ENCODE measurements around the gene SSR2. TPM values are rescaled to one million over a fixed set of nuclear protein-coding genes. Genes with fewer than 3 reads are reported as not detected.

SSR2 gene
- total RNA-seq, 2 donors from 2014 or later: 240 to 299 TPM

DNA sequence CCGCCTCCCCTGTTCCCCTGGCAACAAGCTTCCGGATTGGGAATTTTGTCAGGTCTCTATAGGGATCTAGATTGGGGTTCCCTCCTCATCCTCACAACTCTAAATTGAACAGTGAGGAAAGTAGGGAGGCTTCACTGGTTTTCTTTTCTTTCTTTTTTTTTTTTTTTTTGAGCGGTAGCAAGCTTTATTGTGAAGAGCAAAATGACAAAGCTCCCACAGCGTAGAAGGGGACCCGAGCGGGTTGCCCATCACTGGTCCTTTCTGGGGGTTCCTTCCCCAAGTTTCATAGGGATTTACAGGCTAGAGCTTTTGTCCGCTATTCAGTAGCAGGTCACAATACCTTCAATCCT lies 52.7 kb downstream of the SSR2 start:
- peak overlapping the region; percentile 95 to 96 for H3K27ac Mint-ChIP-seq
- no peak for ATAC-seq
- H3K4me1 Mint-ChIP-seq (ENCODE audit: low read depth in 2 of 2): peaks cover 62 to 69% of the 10 kb centered on the region in 2 donors
- H3K36me3 Mint-ChIP-seq: peaks cover 8% of the 10 kb centered on the region
- H3K9me3 Mint-ChIP-seq: no peaks in the 10 kb centered on the region
- H3K4me3 Mint-ChIP-seq: peak overlapping the region; percentile 73
- no peak for DNase-seq (ENCODE audit: low spot score)
- no peaks in the 10 kb centered on the region for H3K27me3 Mint-ChIP-seq

DNA sequence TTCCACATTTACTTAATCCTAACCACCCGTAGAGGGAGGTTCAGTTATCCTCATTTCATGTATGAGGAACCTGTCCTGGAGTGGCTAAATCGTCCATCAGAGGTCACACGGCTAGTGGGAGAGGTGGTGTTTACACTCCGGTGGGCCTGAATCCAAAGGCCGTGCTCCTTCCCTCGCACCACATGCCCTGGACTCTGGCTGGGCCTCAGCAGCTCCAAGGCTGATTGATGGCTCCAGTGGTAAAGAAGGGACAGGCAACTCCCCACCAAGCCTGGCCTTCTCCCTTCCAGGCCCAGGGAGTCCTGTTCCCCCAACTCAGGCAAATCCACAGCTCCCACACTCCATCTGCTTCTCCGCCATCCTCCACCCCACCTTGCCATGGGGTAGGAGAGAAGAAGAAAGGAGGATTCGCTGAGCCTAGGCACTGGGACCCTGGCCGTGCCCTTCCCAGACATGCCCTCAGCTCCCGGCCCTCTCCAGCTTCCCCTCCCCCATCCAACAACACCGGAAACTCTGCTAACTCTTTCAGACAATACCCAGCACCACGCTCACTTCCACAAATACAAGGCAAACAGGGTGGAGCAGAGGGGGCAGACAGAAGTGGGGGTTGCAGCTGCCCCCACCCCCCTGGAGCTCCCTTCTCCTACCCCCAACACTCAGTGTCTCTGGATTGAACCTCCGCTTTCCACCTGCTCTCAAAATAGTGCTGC lies 53.3 kb downstream of the SSR2 start:
- Mint-ChIP-seq H3K36me3 (peaks cover 5% of the 10 kb centered on the region), H3K4me3 (peak overlapping the region; percentile 73), H3K27me3 (no peaks in the 10 kb centered on the region), H3K27ac (peak overlapping the region; percentile 95 to 96), H3K9me3 (no peaks in the 10 kb centered on the region), H3K4me1 (ENCODE audit: low read depth in 2 of 2) (peaks cover 61 to 64% of the 10 kb centered on the region in 2 donors)
- DNase-seq (ENCODE audit: low spot score): no peak
- ATAC-seq: no peak

DNA sequence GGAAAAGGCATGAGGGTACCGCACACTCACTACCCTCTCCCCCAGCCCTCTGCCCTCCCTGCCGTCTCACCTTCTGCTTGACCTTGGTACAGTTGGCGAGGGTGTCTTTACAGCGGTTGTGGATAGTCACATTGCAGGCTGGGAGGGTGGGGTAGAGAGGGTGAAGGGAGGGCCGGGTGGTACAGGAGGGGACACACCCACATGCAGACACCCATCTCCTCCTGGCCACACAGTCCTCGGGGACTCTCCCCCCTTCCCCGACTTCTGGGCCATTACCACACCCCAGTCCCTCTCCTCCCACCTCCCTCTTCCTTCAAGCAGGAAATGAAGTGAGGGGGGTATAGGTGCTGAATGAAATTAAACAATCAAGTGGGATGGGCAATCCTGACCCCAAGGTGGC lies 54.0 kb downstream of the SSR2 start:
- Mint-ChIP-seq H3K27me3 (no peaks in the 10 kb centered on the region), H3K4me3 (peak overlapping the region; percentile 73), H3K27ac (peak overlapping the region; percentile 95 to 96), H3K9me3 (no peaks in the 10 kb centered on the region), H3K4me1 (ENCODE audit: low read depth in 2 of 2) (peaks cover 59 to 62% of the 10 kb centered on the region in 2 donors), H3K36me3 (peaks cover 5% of the 10 kb centered on the region)
- no peak for ATAC-seq
- no peak for DNase-seq (ENCODE audit: low spot score)

DNA sequence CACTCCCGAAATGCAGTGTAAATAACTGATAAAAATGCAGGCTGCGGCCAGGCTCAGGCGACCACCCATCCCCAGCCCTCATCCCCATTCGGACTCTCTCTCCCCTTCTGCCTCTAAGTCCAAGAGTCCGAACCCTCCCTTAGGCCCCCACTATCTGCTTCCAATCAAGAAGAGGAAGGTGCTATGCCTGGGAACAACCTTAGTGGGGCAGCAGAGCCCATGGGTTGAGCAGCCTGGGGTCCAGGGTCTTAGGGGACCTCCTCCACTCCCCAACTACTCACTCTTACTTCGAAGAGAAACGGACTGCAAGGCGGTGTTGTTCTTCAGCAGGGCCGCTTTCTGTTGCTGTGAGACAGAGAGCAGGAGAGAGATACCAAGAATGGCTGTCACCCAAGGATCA lies 54.6 kb downstream of the SSR2 start:
- DNase-seq (ENCODE audit: low spot score): no peak
- no peaks in the 10 kb centered on the region for H3K27me3 Mint-ChIP-seq
- ATAC-seq: no peak
- H3K4me1 Mint-ChIP-seq (ENCODE audit: low read depth in 2 of 2): peaks cover 54 to 60% of the 10 kb centered on the region in 2 donors
- H3K27ac Mint-ChIP-seq: peak overlapping the region; percentile 95 to 96
- H3K4me3 Mint-ChIP-seq: peak overlapping the region; percentile 27
- H3K36me3 Mint-ChIP-seq: peaks cover 5% of the 10 kb centered on the region
- H3K9me3 Mint-ChIP-seq: no peaks in the 10 kb centered on the region

DNA sequence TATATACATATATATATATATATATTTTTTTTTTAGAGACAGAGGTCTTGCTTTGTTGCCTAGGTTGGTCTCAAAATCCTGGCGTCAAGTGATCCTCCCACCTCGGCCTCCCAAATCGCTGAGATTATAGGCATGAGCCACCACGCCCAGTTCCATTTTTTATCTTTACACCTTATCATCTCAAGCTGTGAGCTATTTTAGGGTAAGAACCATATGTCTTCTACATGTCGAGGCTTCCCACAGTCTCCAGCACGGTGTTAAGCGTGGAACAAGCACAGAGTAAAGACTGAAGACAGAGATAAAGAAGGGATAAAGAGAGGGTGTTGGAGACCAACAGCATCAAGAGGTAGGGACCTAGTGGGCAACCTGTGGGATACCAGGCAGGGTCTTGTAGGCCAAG lies 56.6 kb downstream of the SSR2 start:
- no peak overlapping the region for H3K4me3 Mint-ChIP-seq
- H3K27ac Mint-ChIP-seq: peak overlapping the region; percentile 34 to 67
- DNase-seq (ENCODE audit: low spot score) (no peak), ATAC-seq (no peak)
- H3K27me3 Mint-ChIP-seq: no peaks in the 10 kb centered on the region
- no peaks in the 10 kb centered on the region for H3K36me3 Mint-ChIP-seq
- no peaks in the 10 kb centered on the region for H3K9me3 Mint-ChIP-seq
- peaks cover 34 to 46% of the 10 kb centered on the region in 2 donors for H3K4me1 Mint-ChIP-seq (ENCODE audit: low read depth in 2 of 2)

DNA sequence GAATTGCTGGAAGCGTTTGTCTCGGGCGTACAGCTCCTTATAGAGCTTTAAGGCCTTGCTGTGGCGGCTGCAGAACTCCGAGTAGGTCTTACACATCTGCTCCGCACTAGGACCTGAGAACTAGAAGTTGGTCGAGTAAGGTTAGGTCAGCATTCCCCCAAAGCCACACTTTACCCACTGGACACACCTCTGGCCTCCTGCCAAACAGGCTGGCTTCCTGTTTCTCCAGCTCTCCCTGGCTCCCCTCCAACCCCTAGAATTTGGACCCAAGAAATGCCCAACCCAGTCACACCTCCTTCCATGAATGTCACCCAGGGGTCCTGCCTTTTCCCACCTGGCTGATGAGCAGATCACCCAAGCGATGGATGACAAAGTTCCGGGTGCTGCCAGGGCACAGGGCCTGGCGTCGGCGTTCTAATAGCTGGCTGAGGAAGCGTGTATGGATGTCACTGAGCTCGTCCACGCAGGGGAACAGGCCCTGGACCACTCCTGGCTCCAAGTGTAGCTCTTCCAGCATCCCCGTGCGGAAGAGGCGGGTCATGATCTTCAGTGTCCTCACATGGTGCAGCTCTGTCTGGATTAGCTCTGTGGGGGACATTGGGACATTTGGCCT lies 58.0 kb downstream of the SSR2 start:
- H3K27ac Mint-ChIP-seq: peak overlapping the region; percentile 79 to 91
- DNase-seq (ENCODE audit: low spot score): no peak
- H3K4me3 Mint-ChIP-seq: no peak overlapping the region
- peaks cover 20 to 31% of the 10 kb centered on the region in 2 donors for H3K4me1 Mint-ChIP-seq (ENCODE audit: low read depth in 2 of 2)
- no peaks in the 10 kb centered on the region for H3K36me3 Mint-ChIP-seq
- no peaks in the 10 kb centered on the region for H3K27me3 Mint-ChIP-seq
- no peaks in the 10 kb centered on the region for H3K9me3 Mint-ChIP-seq
- no peak for ATAC-seq

DNA sequence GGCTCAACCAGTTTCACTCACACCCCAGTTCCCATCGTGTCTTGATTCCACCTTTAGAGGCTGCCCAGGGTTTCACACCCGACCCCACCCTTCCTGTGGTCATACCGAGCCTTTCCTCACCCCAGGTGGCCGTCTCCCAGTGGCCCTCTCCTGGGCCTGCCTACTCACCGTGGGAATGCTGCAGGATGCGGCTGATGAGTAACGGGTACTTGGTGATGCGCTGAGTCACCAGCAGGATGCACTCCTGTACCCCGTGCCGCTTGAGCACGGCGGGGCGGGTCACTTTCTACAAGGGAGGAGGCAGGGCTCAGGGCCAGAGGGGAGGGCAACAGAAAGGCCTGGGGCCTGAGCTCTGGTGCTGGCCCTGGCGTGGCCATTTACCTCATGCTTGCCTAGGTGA lies 58.8 kb downstream of the SSR2 start:
- Mint-ChIP-seq H3K27me3 (no peaks in the 10 kb centered on the region), H3K36me3 (peaks cover 6% of the 10 kb centered on the region), H3K9me3 (no peaks in the 10 kb centered on the region), H3K4me3 (no peak overlapping the region), H3K27ac (peak overlapping the region; percentile 79 to 91), H3K4me1 (ENCODE audit: low read depth in 2 of 2) (peaks cover 12 to 25% of the 10 kb centered on the region in 2 donors)
- ATAC-seq (peak; percentile 79 to 86), DNase-seq (ENCODE audit: low spot score) (no peak)

DNA sequence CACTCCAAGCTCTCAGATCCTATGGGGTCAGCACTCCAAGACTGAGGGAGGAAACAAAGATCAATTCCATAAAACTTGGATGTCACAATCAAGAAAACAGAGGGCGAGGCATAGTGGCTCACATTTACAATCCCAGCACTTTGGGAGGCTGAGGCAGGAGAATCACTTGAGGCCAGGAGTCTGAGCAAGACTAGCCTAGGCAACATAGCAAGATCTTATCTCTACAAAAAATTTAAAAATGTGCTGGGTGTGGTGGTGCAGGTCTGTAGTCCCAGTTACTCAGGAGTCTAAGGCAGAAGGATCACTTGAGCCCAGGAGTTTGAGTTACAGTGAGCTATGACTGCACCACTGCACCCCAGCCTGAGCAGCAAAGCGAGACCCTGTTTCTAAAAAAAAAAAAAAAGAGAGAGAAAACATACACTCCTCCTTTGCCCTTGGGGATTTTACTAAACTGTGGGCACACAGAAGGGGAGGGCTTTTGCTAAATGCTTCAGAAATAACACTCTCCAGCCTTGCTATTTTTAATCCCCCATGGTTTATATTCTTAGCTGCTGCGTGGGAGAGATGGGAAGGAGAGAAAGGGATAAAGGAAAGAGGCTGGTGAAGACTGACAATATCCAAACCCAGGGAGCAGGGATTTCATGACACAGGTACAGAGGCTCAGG lies 60.5 kb downstream of the SSR2 start:
- Mint-ChIP-seq H3K9me3 (no peaks in the 10 kb centered on the region), H3K4me1 (ENCODE audit: low read depth in 2 of 2) (peaks cover 10 to 14% of the 10 kb centered on the region in 2 donors), H3K4me3 (no peak overlapping the region), H3K27me3 (no peaks in the 10 kb centered on the region), H3K27ac (peak overlapping the region; percentile 31 to 91), H3K36me3 (peaks cover 6% of the 10 kb centered on the region)
- ATAC-seq (no peak), DNase-seq (ENCODE audit: low spot score) (no peak)

Other genes starting within 250 kb of the SSR2 start
- 100 to 1,000 TPM in 1 of 2 donors, 10 to 100 TPM in 1; 91.0 to 124 TPM for gene GON4L, start 163.7 kb downstream of the SSR2 start, total RNA-seq
- 10 to 100 TPM; 29.3 to 43.9 TPM for gene SYT11, start 161.4 kb downstream of the SSR2 start, total RNA-seq
- 10 to 100 TPM; 29.4 to 40.2 TPM for gene RIT1, start 109.6 kb downstream of the SSR2 start, total RNA-seq
- gene KHDC4, start 86.5 kb downstream of the SSR2 start, total RNA-seq: 10 to 100 TPM; 47.6 to 96.0 TPM
- gene RXFP4, start 79.3 kb downstream of the SSR2 start, total RNA-seq: not detected
- 100 to 1,000 TPM; 205 to 234 TPM for gene ARHGEF2, start 42.4 kb downstream of the SSR2 start, total RNA-seq
- gene UBQLN4, start 32.8 kb upstream of the SSR2 start, total RNA-seq: 10 to 100 TPM; 30.4 to 51.4 TPM
- gene LAMTOR2, start 33.8 kb upstream of the SSR2 start, total RNA-seq: 10 to 100 TPM; 34.0 to 35.6 TPM
- gene RAB25, start 40.2 kb upstream of the SSR2 start, total RNA-seq: not detected
- gene MEX3A, start 61.5 kb upstream of the SSR2 start, total RNA-seq: under 1 TPM; 0.06 to 0.07 TPM
- 10 to 100 TPM; 21.4 to 67.6 TPM for gene LMNA, start 93.8 kb upstream of the SSR2 start, total RNA-seq
- 10 to 100 TPM in 1 of 2 donors, 1 to 10 TPM in 1; 3.9 to 16.6 TPM for gene SEMA4A, start 132.6 kb upstream of the SSR2 start, total RNA-seq
- gene SLC25A44, start 173.2 kb upstream of the SSR2 start, total RNA-seq: 10 to 100 TPM; 54.4 to 56.6 TPM
- 100 to 1,000 TPM in 1 of 2 donors, 10 to 100 TPM in 1; 90.6 to 105 TPM for gene PMF1, start 192.1 kb upstream of the SSR2 start, total RNA-seq
- 1 to 10 TPM; 1.8 to 2.3 TPM for gene BGLAP, start 221.2 kb upstream of the SSR2 start, total RNA-seq
- 1 to 10 TPM; 5.9 to 9.5 TPM for gene PAQR6, start 227.1 kb upstream of the SSR2 start, total RNA-seq